HG03469 (cell line): ENCODE measurements around the gene FAM193A.
"Not testable (repeated sequence)": the region's sequence is repeated elsewhere in the genome, so short reads cannot be mapped to it uniquely, and the experiment has no call there.

ENCODE experiments used
- ATAC-seq: cut with Tn5 transposase; IDR thresholded peaks from one replicate; pipeline ENCODE4 v1.9.1; 2021; ENCODE audit warnings: mild to moderate bottlenecking, moderate library complexity, moderate number of reproducible peaks; ENCODE audit not compliant: unreplicated experiment

Gene FAM193A

GRCh38 chr4:2716236-2716635 lies 179.8 kb downstream of the FAM193A start:
- ATAC-seq = no peak

DNA sequence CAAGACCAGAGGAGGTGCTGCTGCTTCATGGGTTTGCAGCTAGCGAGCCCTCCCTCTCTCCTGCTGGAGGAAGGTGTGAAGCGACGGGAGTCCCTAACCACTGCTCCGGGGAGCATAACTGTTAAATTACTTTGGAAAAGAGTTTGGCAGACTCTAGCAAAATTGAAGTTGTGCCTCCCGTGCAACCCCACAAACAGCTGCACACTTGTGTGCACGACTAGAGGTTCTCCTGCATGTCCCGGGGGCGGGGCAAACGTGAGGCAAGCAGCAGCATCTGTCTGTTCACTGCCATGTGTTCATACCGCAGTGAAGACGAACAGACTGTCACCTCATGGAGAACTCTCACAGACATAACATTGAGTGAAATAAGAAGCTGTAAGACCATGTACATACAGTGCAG lies 185.1 kb downstream of the FAM193A start:
- ATAC-seq = no peak

DNA sequence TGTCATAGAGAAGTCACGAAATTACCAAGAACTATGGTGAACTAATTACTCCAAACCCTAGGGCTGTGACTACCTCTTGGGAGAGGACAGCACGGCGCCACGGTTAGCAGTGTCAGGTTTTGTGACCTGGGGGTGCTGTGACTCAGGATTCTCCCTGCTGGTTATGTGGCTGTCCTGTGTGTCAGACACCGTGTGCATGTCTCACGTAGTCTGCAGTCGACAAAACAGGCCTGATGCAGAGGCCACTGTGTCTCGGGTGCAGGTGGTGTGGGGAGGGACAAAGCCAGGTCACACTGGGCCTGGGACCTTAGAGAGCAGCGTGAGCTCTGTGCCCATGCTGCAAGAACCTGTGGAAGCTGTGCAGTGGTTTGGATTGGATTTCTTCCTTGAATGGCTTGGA lies 185.6 kb downstream of the FAM193A start:
- ATAC-seq = no peak

GRCh38 chr4:2723751-2724150 lies 187.3 kb downstream of the FAM193A start:
- ATAC-seq = no peak

GRCh38 chr4:2725380-2725779 lies 188.9 kb downstream of the FAM193A start:
- no peak for ATAC-seq

DNA sequence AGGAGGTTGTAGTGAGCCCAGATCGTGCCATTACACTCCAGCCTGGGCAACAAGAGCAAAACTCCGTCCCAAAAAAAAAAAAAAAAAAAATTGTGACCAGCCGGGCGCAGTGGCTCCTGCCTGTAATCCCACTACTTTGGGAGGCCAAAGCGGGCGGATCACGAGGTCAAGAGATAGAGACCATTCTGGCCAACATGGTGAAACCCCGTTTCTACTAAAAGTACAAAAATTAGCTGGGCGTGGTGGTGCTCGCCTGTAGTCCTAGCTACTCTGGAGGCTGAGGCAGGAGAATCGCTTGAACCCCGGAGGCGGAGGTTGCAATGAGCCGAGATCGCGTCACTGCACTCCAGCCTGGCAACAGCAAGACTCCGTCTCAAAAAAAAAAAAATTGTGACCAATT lies 190.4 kb downstream of the FAM193A start:
- ATAC-seq = not testable (repeated sequence)

DNA sequence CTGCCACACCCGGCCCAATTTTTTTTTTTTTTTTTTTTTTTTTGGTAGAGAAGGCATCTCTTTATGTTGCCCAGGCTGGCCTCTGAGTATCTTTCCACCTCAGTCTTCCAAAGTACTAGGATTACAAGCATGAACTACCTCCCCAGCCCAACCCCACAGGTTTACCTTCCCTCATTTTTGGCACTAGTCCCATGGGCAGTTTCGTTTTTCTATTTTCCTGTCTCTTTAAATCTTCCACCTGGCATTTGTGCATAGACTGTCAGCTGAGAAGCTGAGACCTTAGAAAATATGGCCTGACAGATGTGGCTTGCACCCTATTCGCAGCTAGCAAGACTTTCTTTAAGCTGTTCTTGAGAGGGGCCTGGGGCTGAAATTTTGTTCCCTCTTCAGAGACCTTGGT lies 191.8 kb downstream of the FAM193A start:
- ATAC-seq = no peak

DNA sequence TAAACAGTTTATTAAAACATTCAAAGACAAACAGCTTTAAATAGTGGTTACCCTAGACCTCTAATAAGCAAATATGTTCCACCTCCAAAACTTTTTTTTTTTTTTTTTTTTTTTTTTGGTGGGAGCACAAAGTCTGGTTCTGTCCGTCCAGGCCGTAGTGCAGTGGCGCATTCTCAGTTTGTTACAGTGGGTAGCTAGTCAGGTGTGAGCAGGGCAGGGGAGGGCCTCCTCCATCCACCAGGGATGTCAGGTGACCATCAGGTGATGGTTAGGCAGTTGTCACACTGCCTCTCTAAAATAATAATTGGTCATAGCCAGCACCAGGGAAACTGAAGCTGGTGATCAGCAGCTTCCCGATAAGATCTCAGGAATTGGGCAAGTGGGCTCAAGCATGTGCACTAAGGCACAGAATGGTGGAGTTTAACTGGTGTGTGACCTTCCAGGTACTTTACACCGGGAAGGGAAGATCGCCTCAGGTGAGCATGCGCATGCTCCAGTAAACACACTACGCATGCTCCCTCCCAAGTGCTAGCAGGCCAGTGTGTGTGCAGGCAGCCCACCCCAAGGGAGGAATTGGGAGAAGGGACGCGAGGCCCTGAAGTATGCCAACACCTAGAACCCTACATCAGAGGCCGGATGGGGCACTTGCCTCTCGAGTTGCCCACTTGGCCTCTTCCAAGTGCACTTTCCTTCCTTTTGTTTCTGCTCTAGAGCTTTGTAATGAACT lies 192.5 kb downstream of the FAM193A start:
- ATAC-seq = no peak

- ATAC-seq = no peak
Measured at GRCh38 chr4:2729533-2729875, 193.1 kb downstream of the FAM193A start.

GRCh38 chr4:2731907-2732317 lies 195.5 kb downstream of the FAM193A start:
- ATAC-seq = no peak

DNA sequence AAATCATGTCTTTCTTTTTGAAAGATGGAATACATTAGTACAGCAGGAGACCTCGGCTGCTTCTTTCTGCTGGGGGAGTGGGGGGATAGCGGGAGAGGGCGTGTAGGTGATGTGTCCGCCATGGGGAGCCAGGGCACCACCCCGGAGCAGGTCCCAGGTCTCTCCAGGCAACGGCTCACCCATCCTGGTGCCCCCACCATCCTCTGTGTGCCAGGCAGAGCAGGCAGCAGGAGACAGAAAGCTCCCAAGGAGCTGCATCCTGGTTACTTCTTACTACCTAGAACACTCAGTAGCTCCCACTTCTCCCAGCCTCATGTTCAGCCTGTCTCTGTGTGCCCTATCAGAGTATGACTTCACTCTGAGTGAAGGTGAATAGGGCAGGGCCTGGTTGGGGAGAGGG lies 196.1 kb downstream of the FAM193A start:
- no peak for ATAC-seq

DNA sequence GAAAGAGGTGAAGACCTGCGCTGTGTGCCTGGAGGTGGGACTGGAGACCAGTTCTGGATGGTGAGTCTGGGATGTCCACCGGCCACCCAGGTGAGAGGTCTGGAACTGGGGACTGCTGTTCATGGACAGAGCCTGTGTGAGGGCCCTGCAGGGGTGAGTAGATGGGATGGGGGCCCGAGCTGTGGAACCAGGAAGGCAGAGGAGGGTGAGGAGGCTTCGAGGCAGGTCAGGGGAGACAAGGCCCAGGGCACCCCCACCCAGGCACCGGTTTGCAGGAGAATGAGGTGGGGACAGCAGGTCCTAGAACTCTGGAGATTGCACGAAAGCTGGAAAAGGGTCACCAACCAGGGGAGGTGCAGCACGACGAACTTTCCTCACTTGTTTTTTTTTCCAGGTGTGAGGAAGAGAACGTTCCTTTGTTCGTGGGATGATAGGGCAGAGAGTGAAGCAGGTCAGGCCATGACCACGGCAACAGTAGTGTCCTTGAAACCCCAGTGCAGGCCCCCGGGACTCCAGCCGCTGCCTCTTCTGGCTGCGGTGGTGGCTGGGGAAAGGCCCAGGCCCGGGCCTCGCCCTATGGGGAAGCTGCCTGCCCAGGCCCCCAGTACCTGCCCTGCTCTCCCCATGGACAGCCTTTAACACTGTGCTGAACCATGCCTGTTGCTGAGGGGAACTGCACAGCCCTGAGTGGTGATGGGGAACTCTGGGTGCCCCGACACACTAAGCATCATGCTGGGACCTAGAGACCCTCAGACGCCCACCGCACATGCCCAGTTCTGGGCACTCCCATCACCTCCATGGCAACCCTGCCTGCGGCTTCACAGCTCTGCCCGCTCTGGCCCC lies 196.8 kb downstream of the FAM193A start:
- ATAC-seq = no peak

- no peak for ATAC-seq
Measured at GRCh38 chr4:2733844-2734574, 197.6 kb downstream of the FAM193A start.

DNA sequence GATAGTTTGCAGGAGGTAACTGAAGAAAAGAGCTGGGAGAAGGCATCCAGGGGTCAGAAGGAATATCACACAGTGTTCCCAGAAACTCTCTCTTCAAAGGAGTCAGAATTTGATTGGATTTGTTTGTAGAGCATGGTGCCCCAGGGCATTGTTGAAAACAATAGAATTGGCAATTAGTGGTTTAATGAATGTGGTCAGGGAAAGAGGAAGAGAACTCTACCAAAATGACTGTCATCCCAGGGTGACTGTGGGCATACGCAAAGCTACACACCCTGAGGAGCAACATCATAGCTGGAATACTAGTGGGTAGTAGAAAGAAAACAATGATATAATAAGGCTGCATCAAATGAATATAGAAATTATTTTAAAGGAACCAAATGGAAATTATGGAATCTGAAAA lies 198.2 kb downstream of the FAM193A start:
- no peak for ATAC-seq

DNA sequence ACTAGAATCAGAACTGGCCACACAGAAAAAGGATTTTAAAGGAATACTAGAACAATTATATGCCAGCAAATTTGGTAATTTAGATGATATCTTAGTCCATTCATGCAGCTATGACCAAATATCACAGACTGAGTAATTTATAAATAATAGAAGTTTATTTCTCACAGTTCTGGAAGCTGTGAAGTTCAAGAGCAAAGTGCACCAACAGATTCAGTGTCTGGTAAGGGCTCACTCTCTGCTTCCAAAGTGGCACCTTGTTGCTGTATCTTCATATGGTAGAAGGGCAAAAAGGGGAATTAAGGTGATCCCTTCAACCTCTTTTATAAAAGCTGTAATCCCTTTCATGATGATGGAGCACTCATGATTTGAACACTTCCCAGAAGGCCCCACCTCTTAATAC lies 199.4 kb downstream of the FAM193A start:
- no peak for ATAC-seq

- not testable (repeated sequence) for ATAC-seq
Measured at GRCh38 chr4:2738296-2738695, 201.8 kb downstream of the FAM193A start.

- no peak for ATAC-seq
Measured at GRCh38 chr4:2741626-2742025, 205.2 kb downstream of the FAM193A start.

DNA sequence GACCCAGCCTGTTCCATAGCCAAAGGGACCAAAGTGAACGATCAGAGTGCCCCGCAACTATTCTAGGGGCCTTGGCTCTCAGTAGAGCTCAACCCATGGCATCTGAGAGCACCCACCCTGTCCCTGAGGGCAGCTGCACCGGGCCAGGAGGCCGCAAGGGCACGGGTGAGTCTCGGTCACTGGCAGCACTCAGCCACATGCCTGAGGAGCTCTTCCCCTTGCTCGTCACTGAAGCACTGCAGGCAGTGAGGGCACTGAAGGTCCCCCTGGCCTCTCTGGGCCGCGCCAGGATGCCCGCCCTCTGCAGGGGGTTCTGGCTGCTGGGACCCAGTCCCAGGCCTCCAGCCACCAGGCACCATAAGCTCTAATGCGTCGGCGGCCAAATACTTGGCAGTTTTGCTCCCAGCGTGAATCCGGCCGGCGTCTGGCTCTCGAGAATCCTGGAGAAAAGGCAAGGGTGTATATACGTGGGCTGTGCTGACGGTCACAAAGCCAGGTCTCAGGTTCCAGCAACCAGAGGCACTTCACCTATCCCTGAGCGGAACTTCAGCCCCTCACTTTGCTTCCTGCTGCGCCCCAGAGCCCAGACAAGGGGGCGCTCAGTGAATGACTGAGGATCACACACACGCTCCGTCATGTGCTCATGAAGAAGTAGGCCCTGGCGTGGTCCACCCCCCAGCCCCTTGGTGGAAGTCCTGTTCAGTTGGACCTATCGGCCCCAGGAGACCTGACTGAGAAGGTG lies 205.8 kb downstream of the FAM193A start:
- no peak for ATAC-seq

DNA sequence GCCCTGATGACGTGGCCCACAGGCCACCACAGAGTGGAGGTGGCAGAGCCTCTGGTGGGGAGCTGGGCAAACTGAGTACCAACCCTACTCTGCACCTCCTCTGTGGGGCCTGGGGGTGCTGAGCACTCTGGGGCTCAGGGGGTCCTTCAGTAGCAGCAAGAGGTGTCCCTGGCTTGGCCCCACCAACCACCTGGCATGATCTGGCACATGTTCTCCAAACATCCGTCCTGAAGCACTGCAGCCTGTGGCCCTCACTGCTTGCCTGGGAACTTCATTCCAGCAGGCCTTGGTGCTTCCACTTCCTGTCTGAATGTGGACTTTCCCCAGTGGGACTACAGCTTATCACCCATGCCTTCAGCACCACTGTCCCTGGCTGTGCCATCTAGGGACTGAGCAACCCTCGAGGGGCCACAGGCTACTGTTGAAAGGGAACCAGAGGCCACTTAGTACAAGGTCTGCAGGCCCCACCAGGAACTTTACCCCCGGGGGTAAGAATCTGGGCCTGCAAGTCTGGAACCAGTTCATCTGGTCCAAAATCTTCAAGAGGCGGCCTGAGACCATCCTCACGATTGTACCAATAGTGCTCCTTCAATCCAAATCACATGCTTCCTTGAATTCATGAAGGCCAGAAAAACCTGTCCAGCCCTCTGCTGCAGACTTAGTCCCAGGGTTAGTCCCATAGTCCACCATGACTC lies 206.5 kb downstream of the FAM193A start:
- ATAC-seq = no peak
